GM13977 (cell line): ENCODE data around the gene UMAD1.

Experiments used
- DNase-seq: peaks from one replicate; pipeline ENCODE4 v3.0.0; 2012; ENCODE audit warnings: low spot score
- in situ Hi-C: fragments of 300-500 bp; cut with MboI; formaldehyde crosslinking; loops from one replicate; pipeline ENCODE4 v1.12.0; 2022; ENCODE audit warnings: low sequenced_read_pairs, low pct_unique_long_range_greater_than_20kb, mixed read lengths, inconsistent platforms; ENCODE audit not compliant: unreplicated experiment
- TF ChIP-seq, protein P1 (sequence below): IDR thresholded peaks from 2 replicates; pipeline ENCODE4 v1.5.1; 2012; ENCODE audit warnings: mild to moderate bottlenecking, control low read depth; ENCODE audit not compliant: insufficient read depth; ENCODE audit errors: extremely low read depth, missing control alignments

The UMAD1 gene

GRCh38 chr7:7868572-7868899, 228.0 kb downstream of the UMAD1 start:
- TF ChIP-seq, protein P1, sequence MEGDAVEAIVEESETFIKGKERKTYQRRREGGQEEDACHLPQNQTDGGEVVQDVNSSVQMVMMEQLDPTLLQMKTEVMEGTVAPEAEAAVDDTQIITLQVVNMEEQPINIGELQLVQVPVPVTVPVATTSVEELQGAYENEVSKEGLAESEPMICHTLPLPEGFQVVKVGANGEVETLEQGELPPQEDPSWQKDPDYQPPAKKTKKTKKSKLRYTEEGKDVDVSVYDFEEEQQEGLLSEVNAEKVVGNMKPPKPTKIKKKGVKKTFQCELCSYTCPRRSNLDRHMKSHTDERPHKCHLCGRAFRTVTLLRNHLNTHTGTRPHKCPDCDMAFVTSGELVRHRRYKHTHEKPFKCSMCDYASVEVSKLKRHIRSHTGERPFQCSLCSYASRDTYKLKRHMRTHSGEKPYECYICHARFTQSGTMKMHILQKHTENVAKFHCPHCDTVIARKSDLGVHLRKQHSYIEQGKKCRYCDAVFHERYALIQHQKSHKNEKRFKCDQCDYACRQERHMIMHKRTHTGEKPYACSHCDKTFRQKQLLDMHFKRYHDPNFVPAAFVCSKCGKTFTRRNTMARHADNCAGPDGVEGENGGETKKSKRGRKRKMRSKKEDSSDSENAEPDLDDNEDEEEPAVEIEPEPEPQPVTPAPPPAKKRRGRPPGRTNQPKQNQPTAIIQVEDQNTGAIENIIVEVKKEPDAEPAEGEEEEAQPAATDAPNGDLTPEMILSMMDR = no peak
- DNase-seq = peak; percentile 23
- in situ Hi-C loops = no loop called here

- TF ChIP-seq, protein P1 = no peak
- no peak for DNase-seq
- in situ Hi-C loops = no loop called here
These were observed 228.5 kb downstream of the UMAD1 start for GRCh38 chr7:7869036-7869435.

GRCh38 chr7:7869651-7870050, 229.1 kb downstream of the UMAD1 start:
- no peak for DNase-seq
- TF ChIP-seq, protein P1 = no peak
- in situ Hi-C loops = no loop called here

DNA sequence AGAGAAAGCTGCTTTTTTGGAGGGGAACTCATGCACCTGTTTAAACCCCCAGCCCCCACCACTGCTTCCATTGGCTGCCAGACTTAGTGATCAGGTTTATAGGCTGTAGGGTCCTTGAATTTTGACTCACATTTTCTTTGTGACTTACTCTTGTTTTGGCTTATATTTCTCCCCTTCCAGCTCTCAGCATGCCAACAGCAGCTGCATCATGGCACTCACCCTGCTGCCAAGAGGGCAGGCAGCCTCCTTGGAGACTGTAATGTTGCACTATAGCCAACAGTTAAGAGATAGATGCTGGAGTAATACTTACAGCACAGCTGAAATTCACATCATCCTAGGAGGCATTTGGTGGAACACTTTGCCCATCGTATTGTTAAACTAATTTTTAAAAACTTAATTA, 230.0 kb downstream of the UMAD1 start:
- DNase-seq = no peak
- TF ChIP-seq, protein P1 = no peak
- in situ Hi-C loops = no loop called here

DNA sequence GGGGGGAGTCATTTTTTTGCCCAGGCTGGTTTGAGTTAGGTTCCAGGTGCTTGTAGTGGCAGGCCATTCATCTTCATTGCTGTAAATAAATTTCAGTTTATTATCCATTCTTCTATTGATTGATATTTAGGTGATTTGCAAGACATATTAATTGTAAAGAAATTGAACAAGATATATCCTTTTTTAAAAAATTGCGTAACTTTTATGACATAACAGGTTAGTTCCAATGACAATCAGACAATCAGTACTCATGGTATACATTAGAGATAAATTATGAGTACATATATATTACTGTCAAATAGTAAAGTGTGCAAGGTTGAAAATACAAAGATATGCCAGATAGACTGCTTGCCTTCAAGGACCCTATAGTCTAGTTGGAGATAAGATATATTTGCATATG, 235.9 kb downstream of the UMAD1 start:
- DNase-seq = no peak
- in situ Hi-C loops = no loop called here
- TF ChIP-seq, protein P1 = no peak

- in situ Hi-C loops = no loop called here
- TF ChIP-seq, protein P1 = no peak
- DNase-seq = no peak
These were observed 241.0 kb downstream of the UMAD1 start for GRCh38 chr7:7881581-7881980.

DNA sequence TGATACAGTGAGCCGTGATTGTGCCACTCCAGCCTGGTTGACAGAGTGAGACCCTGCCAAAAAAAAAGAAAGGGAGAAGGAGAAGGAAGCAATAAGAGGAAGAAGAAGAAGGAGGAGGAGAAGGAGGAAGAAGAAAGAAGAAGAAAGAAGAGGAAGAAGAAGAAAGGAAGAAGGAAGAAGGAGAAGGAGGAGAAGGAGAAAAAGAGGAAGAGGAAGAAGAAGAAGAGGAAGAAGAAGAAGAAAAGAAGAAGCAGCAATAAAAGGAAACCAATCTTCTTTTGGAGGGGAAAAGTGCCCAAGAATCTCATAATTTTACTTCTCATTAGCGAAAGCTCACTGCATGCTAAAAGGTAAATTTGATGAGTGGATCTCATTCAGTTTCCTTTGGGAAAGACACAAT, 242.3 kb downstream of the UMAD1 start:
- DNase-seq = no peak
- TF ChIP-seq, protein P1 = no peak
- in situ Hi-C loops = no loop called here
